ENCODE data around the gene OR6T1.

OR6T1 gene

DNA sequence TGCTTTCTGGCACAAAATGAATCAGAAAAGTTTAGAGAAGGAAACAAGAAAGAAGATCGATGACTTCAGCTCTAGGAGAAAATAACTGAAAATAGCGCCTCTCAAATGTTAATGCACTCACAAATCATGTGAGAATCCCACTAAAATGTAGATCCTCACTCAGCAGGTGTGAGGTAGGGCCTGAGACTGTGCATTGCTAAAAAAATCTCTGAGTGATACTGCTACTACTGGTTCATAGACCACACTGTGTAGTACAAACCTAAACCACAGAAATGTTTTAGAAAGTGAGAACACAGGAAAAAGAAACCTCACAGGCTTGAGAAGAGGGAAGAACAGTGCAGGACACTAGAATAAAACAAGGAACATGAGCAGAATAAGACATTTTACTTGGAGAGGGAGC, 39.7 kb downstream of the OR6T1 start:
- no peak for TF ChIP-seq ZFX (IDR thresholded peaks at IDR 0.05; ENCODE audit: borderline replicate concordance)
- no peak for TF ChIP-seq CTCF (IDR thresholded peaks at IDR 0.05)
- no peak overlapping the region for H3K27ac ChIP-seq

- no peak within 1 kb of the TSS for H3K27ac ChIP-seq
- TF ChIP-seq CTCF (IDR thresholded peaks at IDR 0.05) (no peak), ZFX (IDR thresholded peaks at IDR 0.05; ENCODE audit: borderline replicate concordance) (no peak)
These were observed 41.8 kb downstream of the OR6T1 start, which contains the start of gene OR8D4 for GRCh38 chr11:123901867-123902266. Gene OR8D4, plus strand, starts transcription at chr11:123902167. Its CDS starts 4,265 bp downstream, at chr11:123906432.

DNA sequence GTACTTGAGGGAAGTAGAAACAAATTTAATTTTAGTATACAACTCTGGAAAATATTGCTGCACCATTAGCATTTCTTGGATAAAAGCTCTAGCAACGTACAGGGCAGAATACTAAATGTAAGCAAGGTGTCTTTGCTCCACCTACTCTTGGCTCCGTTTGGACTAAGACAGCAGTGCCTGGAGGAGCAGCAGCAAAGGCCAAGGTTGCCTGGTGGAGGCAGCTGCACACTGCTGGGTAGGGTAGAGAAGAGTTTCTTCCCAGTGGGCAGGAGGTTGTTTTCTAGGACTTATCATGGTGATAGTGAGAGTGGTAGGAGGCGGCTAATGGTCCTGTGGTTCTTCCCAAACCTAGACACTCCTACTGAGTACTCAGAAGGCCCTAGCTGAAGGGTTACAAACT, 43.8 kb downstream of the OR6T1 start:
- TF ChIP-seq ZFX (IDR thresholded peaks at IDR 0.05; ENCODE audit: borderline replicate concordance) (no peak), CTCF (IDR thresholded peaks at IDR 0.05) (no peak)

More for the DNA sequence above, 43.8 kb downstream of the OR6T1 start:
- no peak overlapping the region for H3K27ac ChIP-seq

All from 22Rv1 (cell line).